Measurements from ENCODE around the gene INSYN2B.

DNA sequence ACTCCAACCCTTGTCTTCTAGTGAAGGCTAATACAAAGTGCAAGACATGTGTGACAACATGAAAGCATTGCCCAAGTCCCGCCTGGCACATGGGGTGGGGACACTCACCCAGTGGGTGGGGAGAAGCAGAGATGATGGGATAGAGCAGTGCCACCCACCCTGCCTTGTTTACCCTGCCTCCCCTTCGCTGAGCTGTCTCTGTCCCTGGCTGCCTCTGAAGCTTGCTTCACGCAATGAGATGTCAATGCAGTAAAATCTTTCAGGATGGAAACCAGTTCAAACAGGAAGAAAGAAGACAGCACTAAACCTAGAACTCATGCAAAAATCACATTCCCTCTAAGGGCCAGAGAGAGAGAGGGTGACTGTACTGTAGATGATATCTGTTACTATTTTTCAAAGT is 148.0 kb downstream of the INSYN2B start:
- TF ChIP-seq, protein P1, sequence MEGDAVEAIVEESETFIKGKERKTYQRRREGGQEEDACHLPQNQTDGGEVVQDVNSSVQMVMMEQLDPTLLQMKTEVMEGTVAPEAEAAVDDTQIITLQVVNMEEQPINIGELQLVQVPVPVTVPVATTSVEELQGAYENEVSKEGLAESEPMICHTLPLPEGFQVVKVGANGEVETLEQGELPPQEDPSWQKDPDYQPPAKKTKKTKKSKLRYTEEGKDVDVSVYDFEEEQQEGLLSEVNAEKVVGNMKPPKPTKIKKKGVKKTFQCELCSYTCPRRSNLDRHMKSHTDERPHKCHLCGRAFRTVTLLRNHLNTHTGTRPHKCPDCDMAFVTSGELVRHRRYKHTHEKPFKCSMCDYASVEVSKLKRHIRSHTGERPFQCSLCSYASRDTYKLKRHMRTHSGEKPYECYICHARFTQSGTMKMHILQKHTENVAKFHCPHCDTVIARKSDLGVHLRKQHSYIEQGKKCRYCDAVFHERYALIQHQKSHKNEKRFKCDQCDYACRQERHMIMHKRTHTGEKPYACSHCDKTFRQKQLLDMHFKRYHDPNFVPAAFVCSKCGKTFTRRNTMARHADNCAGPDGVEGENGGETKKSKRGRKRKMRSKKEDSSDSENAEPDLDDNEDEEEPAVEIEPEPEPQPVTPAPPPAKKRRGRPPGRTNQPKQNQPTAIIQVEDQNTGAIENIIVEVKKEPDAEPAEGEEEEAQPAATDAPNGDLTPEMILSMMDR (IDR thresholded peaks at IDR 0.05): no peak
- TF ChIP-seq POLR2A (IDR thresholded peaks at IDR 0.05): no peak

Data from heart left ventricle (tissue), 13 donors.